Cardiac septum (tissue), 1 donor: ENCODE results near the gene SLC35B2. TPM values are rescaled to one million over a fixed set of nuclear protein-coding genes. Genes with fewer than 3 reads are reported as not detected.

Source experiments
- DNase-seq: peaks from one replicate; pipeline ENCODE4 v3.0.0-alpha.2; 2020; ENCODE audit warnings: low spot score
- intact Hi-C: fragments of 100-400 bp; cut with DNase I; formaldehyde crosslinking; loops from one replicate; pipeline ENCODE4 v1.14.0; 2022
- total RNA-seq: library from RNA; stranded (reverse); fragmentation: NEBNext Ultra II Directional; extraction: Animal tissue kit (Norgen Biotek cat#: 25700); gene quantifications from one replicate; pipeline ENCODE4 v1.2.1, GENCODE V29; 2021
- donor health status: DM: no; HTN: no; CAD: no.

The SLC35B2 gene
- total RNA-seq, 1 donor from 2014 or later: 23.2 TPM

DNA sequence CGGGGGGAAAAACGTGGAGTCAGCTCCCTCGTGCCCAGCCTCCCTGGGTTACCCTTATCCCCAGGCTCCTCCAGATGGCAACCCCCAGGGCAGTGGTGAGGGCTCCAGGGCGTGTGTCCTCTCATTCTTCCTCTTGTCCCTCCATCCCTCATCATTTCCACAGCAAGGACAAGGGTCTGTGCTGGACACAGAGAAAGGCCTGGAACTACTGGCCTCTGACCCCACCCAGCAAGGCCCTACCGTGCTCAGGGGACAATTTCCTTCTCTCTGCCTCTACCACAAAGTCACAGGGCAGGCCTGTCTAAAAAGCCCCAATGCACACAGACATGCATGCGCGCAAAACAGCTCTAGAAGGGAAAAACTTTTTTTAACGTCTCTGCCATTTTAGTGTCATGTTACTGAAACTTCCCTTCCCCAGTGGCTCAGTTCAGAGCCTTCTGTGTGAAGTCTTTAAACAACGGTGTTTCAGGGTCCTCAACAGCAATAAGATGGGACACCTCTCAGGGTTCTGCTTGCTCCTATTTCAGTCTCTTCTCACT, 1.1 kb upstream of the SLC35B2 start:
- intact Hi-C loops: no loop called here
- no peak for DNase-seq

DNA sequence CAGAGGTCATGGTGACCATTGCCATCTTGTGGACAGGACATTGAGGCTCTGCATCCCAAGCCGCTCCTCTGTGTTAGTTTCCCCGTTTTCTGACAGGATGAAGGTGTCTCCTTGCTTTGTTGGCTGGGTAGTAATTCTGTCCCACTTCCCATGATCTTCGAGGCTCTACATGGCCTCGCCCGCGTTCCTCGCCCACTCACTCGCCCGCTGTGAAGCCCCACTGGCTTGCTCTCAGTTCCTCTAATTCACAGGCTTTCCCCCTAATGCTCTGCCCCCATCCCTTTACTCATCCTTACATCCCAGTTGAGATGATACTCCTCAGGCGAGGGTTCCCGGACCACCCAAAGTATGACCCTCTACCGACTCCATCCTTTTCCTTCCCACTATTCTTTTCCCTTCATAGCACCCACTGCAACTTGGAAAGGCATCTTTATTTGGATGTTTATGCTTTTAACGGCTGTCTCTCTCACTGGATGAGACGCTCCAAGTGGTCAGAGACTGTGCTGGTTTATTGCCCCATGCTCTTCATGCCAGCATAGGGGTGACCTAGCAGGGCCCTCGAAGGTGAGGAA, 511 bp upstream of the SLC35B2 start:
- no peak for DNase-seq
- intact Hi-C loops: loop anchor here (2.0 kb wide), 1 partner anchor 85 kb away; no protein-coding TSS in a partner anchor

DNA sequence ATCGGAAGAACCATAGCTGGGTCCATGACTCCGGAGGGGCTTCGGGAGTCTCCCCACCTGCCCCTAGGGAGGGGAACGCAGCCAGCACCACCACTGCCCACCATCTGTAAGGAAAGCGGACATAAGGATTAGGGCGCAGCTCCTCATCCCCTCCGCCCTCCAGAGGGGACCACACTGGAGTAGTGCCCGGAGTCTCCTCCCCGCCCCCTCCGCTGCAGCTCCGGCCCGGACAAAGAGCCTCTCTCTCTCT, 628 bp downstream of the SLC35B2 start:
- intact Hi-C loops: loop anchor here (2.0 kb wide), 1 partner anchor 84 kb away; no protein-coding TSS in a partner anchor
- DNase-seq: no peak

DNA sequence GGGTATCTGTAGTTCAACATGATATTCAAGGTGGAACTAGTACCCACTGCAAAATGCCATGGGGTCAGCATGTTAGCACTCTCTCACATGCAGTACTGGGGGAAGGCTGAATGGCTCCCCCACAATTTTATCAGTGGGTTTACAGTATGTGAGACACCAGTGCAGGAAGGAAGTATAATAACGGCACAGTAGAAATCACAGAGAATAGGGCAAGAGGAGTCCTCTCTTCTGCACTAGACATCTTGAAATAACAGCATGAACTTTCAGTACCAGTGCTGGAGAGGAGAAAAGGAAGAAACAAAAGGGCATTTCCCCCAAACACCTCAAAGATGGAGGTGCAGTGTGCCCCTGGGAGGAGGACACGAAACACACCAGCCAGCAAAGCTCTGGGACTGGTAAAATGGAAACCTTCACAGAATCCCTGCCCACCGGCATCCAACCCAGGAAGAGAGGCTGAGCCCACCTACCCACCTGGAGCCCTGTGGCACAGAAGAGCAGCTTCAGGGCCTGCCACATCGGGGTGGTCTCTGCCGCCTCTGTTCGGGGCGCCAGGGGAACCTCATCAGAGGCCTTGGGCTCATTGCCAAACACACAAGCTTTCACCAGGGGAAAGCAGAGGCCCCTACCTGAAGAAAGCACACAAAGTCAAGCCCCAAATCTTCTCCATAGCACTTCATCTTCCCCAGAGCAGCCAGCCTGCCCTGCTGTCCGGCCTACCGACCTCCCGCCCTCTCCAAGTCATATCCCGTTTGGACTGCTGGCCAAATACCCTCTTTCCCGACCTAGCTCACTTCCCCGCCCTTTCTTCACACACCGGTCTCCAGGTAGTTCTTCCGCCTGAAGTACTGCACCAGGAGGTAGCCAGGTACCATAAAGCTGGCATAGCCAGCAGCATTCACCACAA, 1.2 kb downstream of the SLC35B2 start:
- intact Hi-C loops: loop anchor here (2.0 kb wide), 1 partner anchor 83 kb away; no protein-coding TSS in a partner anchor
- DNase-seq: no peak

DNA sequence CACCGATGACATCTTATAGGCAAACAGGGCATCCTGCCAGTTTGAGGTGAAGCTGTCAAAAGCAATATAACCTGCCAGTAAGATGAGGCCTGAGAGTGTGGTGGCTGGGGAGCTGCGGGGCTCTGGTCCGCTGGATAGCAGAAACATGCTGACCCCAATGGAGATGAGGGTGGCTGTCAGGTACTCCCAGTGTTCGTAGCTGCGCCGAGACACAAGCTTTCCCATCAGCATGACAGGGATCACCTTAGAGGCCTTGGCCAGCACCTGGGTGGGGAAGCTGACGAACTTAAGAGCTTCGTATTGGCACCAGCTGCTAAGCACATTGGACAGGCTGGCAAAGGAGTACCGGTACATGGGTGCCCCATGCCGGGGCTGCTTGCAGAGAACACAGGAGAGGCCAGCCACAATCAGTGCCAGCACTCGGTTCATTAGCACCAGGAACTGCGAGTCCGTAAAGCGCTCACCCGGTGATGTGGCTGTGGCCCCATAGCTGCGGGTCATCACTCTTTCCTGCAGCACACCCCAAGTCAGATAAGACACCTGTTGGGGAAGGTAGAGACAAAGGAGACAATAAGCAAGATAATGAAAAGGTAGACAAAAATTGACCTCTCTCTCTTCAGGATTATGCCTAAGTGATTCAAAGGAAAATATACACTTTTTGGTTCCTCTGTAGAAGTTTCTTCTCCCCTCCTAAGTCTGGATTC, 2.1 kb downstream of the SLC35B2 start:
- DNase-seq: no peak
- intact Hi-C loops: no loop called here

DNA sequence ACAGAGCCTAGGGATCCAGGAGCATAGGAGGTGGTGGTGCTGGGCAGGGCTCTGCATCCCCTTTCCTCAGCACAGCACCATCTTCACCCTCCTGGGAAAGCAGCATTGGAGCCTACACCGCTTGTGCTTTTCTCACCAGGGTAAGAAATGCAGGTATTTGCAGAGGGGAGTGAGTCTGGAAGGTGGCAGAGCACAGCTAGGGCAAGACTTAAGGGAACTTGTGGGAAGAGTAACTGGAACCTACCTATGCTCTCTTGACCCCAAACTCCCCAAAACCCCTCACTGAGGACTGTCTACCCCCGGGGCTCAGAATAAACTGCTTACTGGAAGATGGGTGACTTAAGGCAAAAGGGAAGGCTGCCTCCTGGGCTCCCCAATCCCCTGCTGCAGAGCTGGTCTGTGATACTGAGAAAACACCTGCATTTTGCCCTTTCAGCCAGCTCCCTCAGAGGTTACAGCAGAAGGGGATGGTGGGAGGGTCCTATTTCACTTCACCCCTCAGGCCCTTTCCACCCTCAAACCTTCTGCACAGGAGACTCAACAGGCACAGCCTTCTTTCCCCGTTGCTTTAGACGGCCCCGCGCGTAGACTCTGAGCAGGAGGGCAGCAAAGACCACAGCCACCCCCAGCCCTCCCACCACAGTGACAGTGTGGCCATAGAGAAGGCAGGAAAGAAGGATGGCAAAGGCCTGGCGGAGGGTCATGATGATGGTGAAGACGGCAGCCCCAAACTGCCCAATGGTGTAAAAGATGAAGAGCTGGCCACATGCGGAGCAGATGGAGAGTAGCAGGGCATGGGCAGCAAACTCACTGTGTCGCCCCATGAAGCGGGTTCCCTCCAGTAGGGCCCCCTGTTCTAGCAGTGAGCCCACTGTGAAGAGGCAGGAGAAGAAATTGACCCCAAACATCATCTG, 2.9 kb downstream of the SLC35B2 start:
- intact Hi-C loops: no loop called here
- DNase-seq: no peak

DNA sequence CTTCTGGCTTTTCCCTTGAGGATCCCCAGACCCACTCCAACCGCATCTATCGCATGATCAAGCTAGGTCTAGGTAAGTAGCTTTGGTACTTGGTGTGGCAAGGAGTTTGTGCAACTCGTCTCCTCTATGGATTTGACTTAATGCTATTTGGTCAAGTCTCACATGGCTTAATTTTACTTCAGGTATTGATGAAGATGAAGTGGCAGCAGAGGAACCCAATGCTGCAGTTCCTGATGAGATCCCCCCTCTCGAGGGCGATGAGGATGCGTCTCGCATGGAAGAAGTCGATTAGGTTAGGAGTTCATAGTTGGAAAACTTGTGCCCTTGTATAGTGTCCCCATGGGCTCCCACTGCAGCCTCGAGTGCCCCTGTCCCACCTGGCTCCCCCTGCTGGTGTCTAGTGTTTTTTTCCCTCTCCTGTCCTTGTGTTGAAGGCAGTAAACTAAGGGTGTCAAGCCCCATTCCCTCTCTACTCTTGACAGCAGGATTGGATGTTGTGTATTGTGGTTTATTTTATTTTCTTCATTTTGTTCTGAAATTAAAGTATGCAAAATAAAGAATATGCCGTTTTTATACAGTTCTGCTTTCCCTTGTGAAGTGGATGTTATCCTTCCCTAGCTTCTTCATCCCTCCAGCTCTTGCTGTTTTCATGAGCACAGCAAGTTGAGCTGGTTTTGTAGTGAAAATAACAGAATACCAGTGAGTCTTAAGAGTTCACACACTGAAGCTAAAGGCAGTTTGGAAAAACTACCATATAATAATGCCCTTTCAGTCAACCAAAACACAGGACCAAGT, 3.8 kb downstream of the SLC35B2 start:
- DNase-seq: no peak

DNA sequence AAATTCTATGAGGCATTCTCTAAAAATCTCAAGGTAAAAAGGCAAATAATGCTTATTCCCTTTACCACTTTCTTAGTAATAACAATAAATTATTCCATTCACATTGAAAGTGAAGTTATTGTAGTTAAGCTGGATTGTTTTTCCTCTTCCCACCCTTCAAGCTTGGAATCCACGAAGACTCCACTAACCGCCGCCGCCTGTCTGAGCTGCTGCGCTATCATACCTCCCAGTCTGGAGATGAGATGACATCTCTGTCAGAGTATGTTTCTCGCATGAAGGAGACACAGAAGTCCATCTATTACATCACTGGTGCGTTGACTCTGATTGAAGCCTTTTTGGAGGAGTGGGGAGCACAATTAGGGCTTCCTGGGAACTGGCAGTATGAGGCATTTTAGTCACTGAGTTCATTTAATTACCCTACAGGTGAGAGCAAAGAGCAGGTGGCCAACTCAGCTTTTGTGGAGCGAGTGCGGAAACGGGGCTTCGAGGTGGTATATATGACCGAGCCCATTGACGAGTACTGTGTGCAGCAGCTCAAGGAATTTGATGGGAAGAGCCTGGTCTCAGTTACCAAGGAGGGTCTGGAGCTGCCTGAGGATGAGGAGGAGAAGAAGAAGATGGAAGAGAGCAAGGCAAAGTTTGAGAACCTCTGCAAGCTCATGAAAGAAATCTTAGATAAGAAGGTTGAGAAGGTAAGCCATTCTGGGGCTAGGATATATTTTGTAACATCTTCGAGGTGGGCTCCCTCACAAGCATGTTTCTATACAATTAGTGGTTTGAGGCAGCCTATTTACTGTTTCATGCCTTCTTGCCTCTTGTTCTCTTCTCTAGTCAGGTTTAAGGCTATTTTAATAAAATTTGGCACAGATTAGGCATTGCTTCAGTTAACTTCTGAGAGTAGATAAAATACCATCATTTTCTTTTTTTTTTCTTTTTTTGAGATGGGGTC, 5.5 kb downstream of the SLC35B2 start:
- intact Hi-C loops: no loop called here

More for the DNA sequence above, 3.8 kb downstream of the SLC35B2 start:
- intact Hi-C loops: no loop called here

DNA sequence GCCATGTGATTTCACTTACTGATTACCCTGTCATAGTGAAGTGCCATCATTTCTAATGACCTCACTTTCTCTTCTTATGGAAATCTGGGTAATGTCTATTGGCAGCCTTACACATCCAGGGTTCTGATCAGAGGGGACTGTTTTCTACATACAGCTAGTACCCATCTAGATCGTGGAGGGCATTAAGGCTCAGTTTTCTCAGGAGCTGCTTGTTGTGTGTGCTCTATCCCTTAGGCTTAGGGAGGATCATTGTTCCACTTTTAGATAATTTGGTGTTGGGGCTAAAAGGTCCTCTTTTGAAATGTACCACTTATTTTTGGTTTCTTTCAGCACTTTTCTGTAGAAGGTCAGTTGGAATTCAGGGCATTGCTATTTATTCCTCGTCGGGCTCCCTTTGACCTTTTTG, 6.6 kb downstream of the SLC35B2 start:
- intact Hi-C loops: no loop called here
- no peak for DNase-seq

More for the DNA sequence above, 5.5 kb downstream of the SLC35B2 start:
- DNase-seq: no peak

DNA sequence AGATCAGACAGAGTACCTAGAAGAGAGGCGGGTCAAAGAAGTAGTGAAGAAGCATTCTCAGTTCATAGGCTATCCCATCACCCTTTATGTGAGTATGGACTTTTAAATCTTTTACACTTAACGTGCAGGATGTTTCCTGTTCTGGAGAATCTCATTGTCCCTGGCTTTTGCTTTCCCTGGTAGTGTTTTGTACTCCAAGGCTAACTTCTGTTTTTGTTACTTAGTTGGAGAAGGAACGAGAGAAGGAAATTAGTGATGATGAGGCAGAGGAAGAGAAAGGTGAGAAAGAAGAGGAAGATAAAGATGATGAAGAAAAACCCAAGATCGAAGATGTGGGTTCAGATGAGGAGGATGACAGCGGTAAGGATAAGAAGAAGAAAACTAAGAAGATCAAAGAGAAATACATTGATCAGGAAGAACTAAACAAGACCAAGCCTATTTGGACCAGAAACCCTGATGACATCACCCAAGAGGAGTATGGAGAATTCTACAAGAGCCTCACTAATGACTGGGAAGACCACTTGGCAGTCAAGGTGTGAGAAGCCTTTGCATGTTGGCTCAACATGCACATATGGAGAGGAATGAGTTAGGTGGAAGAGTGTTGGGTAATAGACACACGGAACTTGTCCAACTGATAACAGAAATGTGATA, 7.1 kb downstream of the SLC35B2 start:
- intact Hi-C loops: no loop called here
- DNase-seq: no peak

DNA sequence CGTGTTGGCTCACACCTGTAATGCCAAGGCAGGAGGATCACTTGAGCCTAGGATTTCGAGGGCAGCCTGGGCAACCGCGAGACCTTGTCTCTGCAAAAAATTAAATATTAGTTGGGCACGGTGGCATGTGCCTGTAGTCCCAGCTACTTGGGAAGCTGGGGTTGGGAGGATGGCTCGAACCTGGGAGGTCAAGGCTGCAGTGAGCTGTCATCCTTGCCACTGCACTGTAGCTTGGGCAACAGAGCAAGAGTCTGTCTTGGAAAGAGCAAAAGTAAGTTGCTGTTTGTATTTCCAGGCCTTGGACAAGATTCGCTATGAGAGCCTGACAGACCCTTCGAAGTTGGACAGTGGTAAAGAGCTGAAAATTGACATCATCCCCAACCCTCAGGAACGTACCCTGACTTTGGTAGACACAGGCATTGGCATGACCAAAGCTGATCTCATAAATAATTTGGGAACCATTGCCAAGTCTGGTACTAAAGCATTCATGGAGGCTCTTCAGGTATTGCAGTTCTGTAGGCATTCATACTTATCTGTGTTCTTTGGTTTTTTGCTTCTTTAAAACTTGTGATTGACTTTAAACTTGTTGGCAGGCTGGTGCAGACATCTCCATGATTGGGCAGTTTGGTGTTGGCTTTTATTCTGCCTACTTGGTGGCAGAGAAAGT, 8.1 kb downstream of the SLC35B2 start:
- intact Hi-C loops: no loop called here
- no peak for DNase-seq

DNA sequence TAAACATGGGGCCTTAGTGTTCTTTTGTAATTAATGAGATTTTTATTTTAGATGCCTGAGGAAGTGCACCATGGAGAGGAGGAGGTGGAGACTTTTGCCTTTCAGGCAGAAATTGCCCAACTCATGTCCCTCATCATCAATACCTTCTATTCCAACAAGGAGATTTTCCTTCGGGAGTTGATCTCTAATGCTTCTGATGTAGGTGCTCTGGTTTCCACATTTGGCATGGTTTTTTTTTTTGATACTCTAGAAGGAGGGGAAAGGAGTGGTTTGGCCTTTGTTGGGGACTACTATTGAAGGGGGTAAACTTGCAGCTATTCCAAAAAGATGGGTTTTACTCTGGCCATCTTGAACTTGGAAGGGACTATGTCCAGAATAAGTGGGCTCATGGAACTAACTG, 8.7 kb downstream of the SLC35B2 start:
- intact Hi-C loops: no loop called here

DNA sequence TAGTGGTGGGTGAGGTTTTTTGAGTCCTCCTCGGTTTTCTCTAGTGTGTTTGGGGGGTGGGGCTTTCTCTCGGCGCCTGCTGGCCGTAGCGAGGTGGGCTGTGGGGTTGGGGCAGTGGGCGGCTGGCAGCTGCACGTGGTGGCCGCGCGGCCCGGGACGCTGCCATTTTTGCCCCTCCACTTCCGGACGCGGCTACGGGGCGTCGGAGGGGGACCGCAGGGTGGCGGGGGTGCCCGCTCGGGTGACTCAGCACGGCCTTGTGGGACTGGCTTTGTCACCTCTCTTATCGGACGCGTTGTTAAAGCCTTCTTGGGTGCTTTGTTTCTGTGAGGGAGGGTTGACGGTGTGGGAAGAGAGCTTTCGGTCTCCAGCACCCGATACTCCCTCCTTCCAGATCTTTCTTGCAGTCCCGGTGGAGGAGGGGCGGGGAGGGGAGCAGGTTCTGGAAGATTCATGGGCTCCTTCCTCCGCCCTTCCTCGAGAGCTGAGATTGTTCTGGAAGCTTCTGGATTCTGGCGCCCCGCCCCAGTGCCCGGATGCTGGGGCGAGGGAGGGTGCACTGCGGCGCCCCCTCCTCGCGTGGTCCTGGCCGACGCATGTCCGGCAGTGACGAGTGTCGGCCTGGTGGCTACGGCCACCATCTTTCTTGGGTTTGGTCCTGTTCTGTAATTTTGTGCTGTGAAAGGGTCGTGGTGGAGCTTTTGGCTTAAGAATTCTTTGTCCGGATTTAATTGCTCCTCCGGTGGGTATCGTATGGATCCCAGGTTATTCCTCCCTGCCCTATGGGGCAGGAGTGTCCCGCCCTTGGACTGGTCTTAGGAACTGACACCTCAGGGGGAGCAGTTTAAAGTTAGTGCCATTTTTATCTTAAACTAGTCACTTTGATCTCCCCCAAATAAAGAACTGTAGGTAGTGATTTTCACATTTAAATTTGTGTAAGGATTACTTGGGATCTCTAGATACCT, 9.7 kb downstream of the SLC35B2 start:
- intact Hi-C loops: loop anchor here (1.0 kb wide), 1 partner anchor 26 kb away; no protein-coding TSS in a partner anchor

More for the DNA sequence above, 8.7 kb downstream of the SLC35B2 start:
- no peak for DNase-seq

DNA sequence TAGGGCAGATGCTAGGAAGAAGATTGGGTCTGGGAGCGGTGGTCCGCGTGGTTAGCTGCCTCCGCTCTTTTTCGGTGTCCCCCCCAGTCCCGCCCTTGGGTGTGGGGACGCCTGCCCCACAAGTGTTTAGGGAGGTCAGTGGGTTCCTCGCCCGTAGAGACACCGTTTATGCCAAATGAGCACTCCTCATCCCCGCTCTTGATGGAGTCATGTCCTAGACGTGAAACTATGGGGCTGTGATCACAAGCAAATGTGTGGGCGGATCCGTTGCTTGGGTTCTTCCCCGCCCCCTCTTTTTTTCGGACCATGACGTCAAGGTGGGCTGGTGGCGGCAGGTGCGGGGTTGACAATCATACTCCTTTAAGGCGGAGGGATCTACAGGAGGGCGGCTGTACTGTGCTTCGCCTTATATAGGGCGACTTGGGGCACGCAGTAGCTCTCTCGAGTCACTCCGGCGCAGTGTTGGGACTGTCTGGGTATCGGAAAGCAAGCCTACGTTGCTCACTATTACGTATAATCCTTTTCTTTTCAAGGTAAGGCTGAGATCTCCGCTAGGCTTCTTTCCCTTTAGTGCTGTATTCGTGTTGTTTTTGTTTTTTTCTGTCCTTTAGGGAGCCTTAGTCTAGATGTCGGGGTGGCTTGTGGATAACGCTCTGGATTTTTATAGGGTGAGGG, 10.5 kb downstream of the SLC35B2 start, which contains the start of gene HSP90AB1:
Gene HSP90AB1 (plus strand): TSS at position 439 of the 675 bp plus-strand sequence. CDS start 1,529 bp downstream, outside the sequence.
- intact Hi-C loops: loop anchor here (1.0 kb wide), 1 partner anchor 25 kb away; no protein-coding TSS in a partner anchor

More for the DNA sequence above, 9.7 kb downstream of the SLC35B2 start:
- peak; percentile 89 for DNase-seq

More for the DNA sequence above, 10.5 kb downstream of the SLC35B2 start, which contains the start of gene HSP90AB1:
- peak; percentile 97 for DNase-seq
